ENCODE data around the gene ELOVL6. TPM values are rescaled to one million over a fixed set of nuclear protein-coding genes. Genes with fewer than 3 reads are reported as not detected.

Gene ELOVL6
- total RNA-seq, 1 donor from 2014 or later: 4.7 TPM

GRCh38 chr4:110134269-110134869, 64.0 kb downstream of the ELOVL6 start:
- H3K36me3 ChIP-seq: no peaks in the 10 kb centered on the region
- H3K27ac ChIP-seq: no peak overlapping the region
- intact Hi-C loops (cut with DNase I): no loop called here
- H3K27me3 ChIP-seq: no peaks in the 10 kb centered on the region
- H3K4me1 ChIP-seq: no peaks in the 10 kb centered on the region
- DNase-seq (no peak), ATAC-seq (no peak)
- H3K9me3 ChIP-seq: no peaks in the 10 kb centered on the region
- TF ChIP-seq CTCF (IDR thresholded peaks at IDR 0.05): no peak
- H3K4me3 ChIP-seq: no peak overlapping the region

GRCh38 chr4:110132816-110133719, 65.3 kb downstream of the ELOVL6 start:
- H3K4me1 ChIP-seq: no peaks in the 10 kb centered on the region
- H3K9me3 ChIP-seq: no peaks in the 10 kb centered on the region
- no peak overlapping the region for H3K27ac ChIP-seq
- no peak for TF ChIP-seq CTCF (IDR thresholded peaks at IDR 0.05)
- no peak for DNase-seq
- intact Hi-C loops (cut with DNase I): no loop called here
- H3K4me3 ChIP-seq: no peak overlapping the region
- no peaks in the 10 kb centered on the region for H3K27me3 ChIP-seq
- no peak for ATAC-seq
- no peaks in the 10 kb centered on the region for H3K36me3 ChIP-seq

- DNase-seq (no peak), ATAC-seq (no peak)
- H3K27me3 ChIP-seq: no peaks in the 10 kb centered on the region
- TF ChIP-seq CTCF (IDR thresholded peaks at IDR 0.05): no peak
- no peak overlapping the region for H3K27ac ChIP-seq
- no peaks in the 10 kb centered on the region for H3K9me3 ChIP-seq
- H3K4me1 ChIP-seq: no peaks in the 10 kb centered on the region
- intact Hi-C loops (cut with DNase I): no loop called here
- no peak overlapping the region for H3K4me3 ChIP-seq
- H3K36me3 ChIP-seq: no peaks in the 10 kb centered on the region
Observed at GRCh38 chr4:110131916-110132315, 66.5 kb downstream of the ELOVL6 start.

GRCh38 chr4:110130576-110131358, 67.6 kb downstream of the ELOVL6 start:
- no peak for TF ChIP-seq CTCF (IDR thresholded peaks at IDR 0.05)
- Histone ChIP-seq H3K4me1 (no peaks in the 10 kb centered on the region), H3K27ac (no peak overlapping the region), H3K4me3 (no peak overlapping the region), H3K27me3 (no peaks in the 10 kb centered on the region), H3K36me3 (no peaks in the 10 kb centered on the region), H3K9me3 (no peaks in the 10 kb centered on the region)
- ATAC-seq (no peak), DNase-seq (no peak)
- intact Hi-C loops (cut with DNase I): no loop called here

GRCh38 chr4:110129544-110129943, 68.9 kb downstream of the ELOVL6 start:
- ATAC-seq (no peak), DNase-seq (no peak)
- Histone ChIP-seq H3K36me3 (no peaks in the 10 kb centered on the region), H3K27me3 (no peaks in the 10 kb centered on the region), H3K4me1 (no peaks in the 10 kb centered on the region), H3K9me3 (no peaks in the 10 kb centered on the region), H3K27ac (no peak overlapping the region), H3K4me3 (no peak overlapping the region)
- TF ChIP-seq CTCF (IDR thresholded peaks at IDR 0.05): no peak
- intact Hi-C loops (cut with DNase I): no loop called here

Measured in upper lobe of right lung (tissue), 1 donor.